ENCODE data around the gene PRIM1. TPM values are rescaled to one million over a fixed set of nuclear protein-coding genes. Genes with fewer than 3 reads are reported as not detected.
"Not testable (repeated sequence)": the region's sequence is repeated elsewhere in the genome, so short reads cannot be mapped to it uniquely, and the experiment has no call there.

Gene PRIM1
- total and polyA plus RNA-seq, 2 of the 13 experiments (the other 11 are each of a cell fraction or from before 2014, with no cell fraction given): 30.0 to 47.3 TPM

DNA sequence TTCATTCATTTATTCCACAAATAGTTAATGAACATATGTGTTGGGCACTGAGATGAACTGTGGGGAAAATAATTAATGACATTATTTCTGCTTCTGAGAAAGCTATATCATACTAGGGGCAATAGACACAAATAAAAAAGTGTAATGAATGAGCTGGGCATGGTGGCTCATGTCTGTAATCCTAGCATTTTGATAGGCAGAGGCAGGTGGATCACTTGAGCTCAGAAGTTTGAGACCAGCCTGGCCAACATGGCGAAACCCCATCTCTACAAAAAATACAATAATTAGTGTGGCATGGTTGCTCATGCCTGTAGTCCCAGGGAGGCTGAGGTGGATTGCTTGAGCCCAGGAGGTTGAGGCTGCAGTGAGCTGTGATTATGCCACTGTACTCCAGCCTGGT lies 5.8 kb upstream of the PRIM1 start:
- H3K36me3 ChIP-seq (replicated peaks in 1 of 2; ENCODE audit: control insufficient read depth in 1 of 2, insufficient read depth in 2 of 2, low read length in 2 of 2); ATAC-seq; H3K9ac ChIP-seq (ENCODE audit: insufficient read depth, low read depth, low read length); DNase-seq (ENCODE audit: low spot score); BruUV-seq (replicated peaks); H4K20me1 ChIP-seq (ENCODE audit: insufficient read depth, low read length); FAIRE-seq; H3K27me3 ChIP-seq (ENCODE audit: control insufficient read depth in 1 of 2, insufficient read depth in 2 of 2, low read length in 2 of 2); H2AFZ ChIP-seq (ENCODE audit: low read length); H3K4me2 ChIP-seq (ENCODE audit: low read depth, low read length); H3K4me3 ChIP-seq (replicated peaks in 1 of 3; ENCODE audit: insufficient read depth in 1 of 3, low read depth in 2 of 3, low read length in 3 of 3); POLR2A ChIA-PET; H3K79me2 ChIP-seq (ENCODE audit: insufficient read depth, low read length): not testable (repeated sequence)
- 100% methylated on average over 1 of the region's 1 CpG for WGBS (ENCODE audit: low lambda C conversion rate)
- in situ Hi-C loops (cut with HindIII; ENCODE audit: extremely low pct_ligation_motif_present, low pct_unique_long_range_greater_than_20kb): loop anchor here (5.0 kb wide), 1 partner anchor 229 kb away; no protein-coding TSS in a partner anchor
- peak overlapping the region; percentile 79 for H3K27ac ChIP-seq (ENCODE audit: extremely low read length, insufficient read depth, low read length)
- H3K4me1 ChIP-seq (ENCODE audit: insufficient read depth, low read length): peaks cover 53% of the 10 kb centered on the region
- peaks cover 16% of the 10 kb centered on the region for H3K9me3 ChIP-seq (ENCODE audit: low read length)
- CTCF ChIA-PET (ENCODE audit: low intra/inter-chr PET ratio, low total read pairs): interaction anchor here (1.1 to 2.2 kb wide), 3 partner anchors 82 to 305 kb away, joined by 3 to 13 read pairs (median 4); no protein-coding TSS in a partner anchor
- intact Hi-C loops (cut with micrococcal nuclease; ENCODE audit: unreplicated experiment): loop anchor here (10.0 kb wide), 1 partner anchor 697 kb away; the partner anchor contains the start of genes GLI1 and INHBE

GRCh38 chr12:56753566-56753965 lies 1.4 kb upstream of the PRIM1 start:
- ChIA-PET CTCF (ENCODE audit: low intra/inter-chr PET ratio, low total read pairs) (no interaction called here), POLR2A (interaction anchor here (1.2 to 1.8 kb wide), 2 partner anchors 28 to 65 kb away, joined by 4 to 7 read pairs; partner anchors contain the start of genes NACA and PTGES3)
- Histone ChIP-seq H3K4me2 (ENCODE audit: low read depth, low read length) (no peak overlapping the region), H3K27me3 (ENCODE audit: control insufficient read depth in 1 of 2, insufficient read depth in 2 of 2, low read length in 2 of 2) (no peaks in the 10 kb centered on the region), H3K36me3 (replicated peaks in 1 of 2; ENCODE audit: control insufficient read depth in 1 of 2, insufficient read depth in 2 of 2, low read length in 2 of 2) (no peaks in the 10 kb centered on the region; a peak in 1 of 5 replicates), H3K27ac (ENCODE audit: extremely low read length, insufficient read depth, low read length) (no peak overlapping the region), H3K9me3 (ENCODE audit: low read length) (peaks cover 12% of the 10 kb centered on the region), H3K9ac (ENCODE audit: insufficient read depth, low read depth, low read length) (no peak overlapping the region), H2AFZ (ENCODE audit: low read length) (no peak overlapping the region), H4K20me1 (ENCODE audit: insufficient read depth, low read length) (no peaks in the 10 kb centered on the region), H3K4me3 (replicated peaks in 1 of 3; ENCODE audit: insufficient read depth in 1 of 3, low read depth in 2 of 3, low read length in 3 of 3) (no peak overlapping the region), H3K79me2 (ENCODE audit: insufficient read depth, low read length) (peaks cover 5% of the 10 kb centered on the region), H3K4me1 (ENCODE audit: insufficient read depth, low read length) (peaks cover 36% of the 10 kb centered on the region)
- intact Hi-C loops (cut with micrococcal nuclease; ENCODE audit: unreplicated experiment) (loop anchor here (5.0 to 10.0 kb wide), 2 partner anchors 249 to 701 kb away; partner anchors contain the start of genes GLI1 and INHBE), in situ Hi-C loops (cut with HindIII; ENCODE audit: extremely low pct_ligation_motif_present, low pct_unique_long_range_greater_than_20kb) (no loop called here)
- no peak for TF ChIP-seq ETV5 (CRISPR knock-in tag; IDR thresholded peaks at IDR 0.05; ENCODE audit: borderline replicate concordance)
- peak; percentile 88; the same call in 1 of the 2 replicates for TF ChIP-seq ZNF792 (CRISPR knock-in tag; IDR thresholded peaks at IDR 0.05)
- no peak for ATAC-seq
- 85% methylated on average over 1 of the region's 1 CpG for WGBS (ENCODE audit: low lambda C conversion rate)
- TSS peak; percentile 72 for BruUV-seq (replicated peaks)
- DNase-seq (ENCODE audit: low spot score): no peak
- no peak for FAIRE-seq

DNA sequence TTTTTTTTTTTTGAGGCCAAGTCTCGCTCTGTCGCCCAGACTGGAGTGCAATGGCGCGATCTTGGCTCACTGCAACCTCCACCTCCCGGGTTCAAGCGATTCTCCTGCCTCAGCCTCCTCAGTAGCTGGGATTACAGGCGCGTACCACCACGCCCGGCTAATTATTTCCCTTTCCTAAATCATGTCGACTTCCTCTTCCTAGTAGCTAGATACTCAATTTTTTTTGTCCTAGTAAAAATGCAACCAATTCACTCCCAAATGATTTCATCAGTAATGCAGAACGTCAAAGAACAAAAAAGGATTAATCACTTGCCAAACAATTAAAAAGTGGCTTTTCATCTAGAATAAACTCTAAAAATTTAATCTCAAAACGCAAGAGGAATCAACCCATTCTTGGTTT lies 1.5 kb downstream of the PRIM1 start:
- peak overlapping the region in 2 of 3 experiments; percentile 85 to 86; a peak in 2 of 6 replicates for H3K4me3 ChIP-seq (replicated peaks in 1 of 3; ENCODE audit: insufficient read depth in 1 of 3, low read depth in 2 of 3, low read length in 3 of 3)
- H3K36me3 ChIP-seq (replicated peaks in 1 of 2; ENCODE audit: control insufficient read depth in 1 of 2, insufficient read depth in 2 of 2, low read length in 2 of 2); H4K20me1 ChIP-seq (ENCODE audit: insufficient read depth, low read length); ATAC-seq; H3K27ac ChIP-seq (ENCODE audit: extremely low read length, insufficient read depth, low read length); FAIRE-seq; in situ Hi-C loops (cut with HindIII; ENCODE audit: extremely low pct_ligation_motif_present, low pct_unique_long_range_greater_than_20kb); CTCF ChIA-PET (ENCODE audit: low intra/inter-chr PET ratio, low total read pairs); H3K9me3 ChIP-seq (ENCODE audit: low read length); BruUV-seq (replicated peaks); H2AFZ ChIP-seq (ENCODE audit: low read length); H3K27me3 ChIP-seq (ENCODE audit: control insufficient read depth in 1 of 2, insufficient read depth in 2 of 2, low read length in 2 of 2); H3K79me2 ChIP-seq (ENCODE audit: insufficient read depth, low read length); DNase-seq (ENCODE audit: low spot score); H3K9ac ChIP-seq (ENCODE audit: insufficient read depth, low read depth, low read length): not testable (repeated sequence)
- POLR2A ChIA-PET: interaction anchor here (1.9 to 2.3 kb wide), 2 partner anchors 25 to 114 kb away, joined by 5 to 13 read pairs; partner anchors contain the start of gene NACA
- H3K4me1 ChIP-seq (ENCODE audit: insufficient read depth, low read length): peaks cover 26% of the 10 kb centered on the region
- H3K4me2 ChIP-seq (ENCODE audit: low read depth, low read length): peak overlapping the region; percentile 85
- intact Hi-C loops (cut with micrococcal nuclease; ENCODE audit: unreplicated experiment): loop anchor here (2.0 to 10.0 kb wide), 3 partner anchors 26 to 704 kb away; partner anchors contain the start of genes GLI1, INHBE and NACA
- WGBS (ENCODE audit: low lambda C conversion rate): 91% methylated on average over 13 of the region's 13 CpGs
